GM18907 (cell line): ENCODE measurements around the gene MID1.

Experiments
- ATAC-seq: cut with Tn5 transposase; IDR thresholded peaks from one replicate; pipeline ENCODE4 v1.9.1; 2021; ENCODE audit warnings: mild to moderate bottlenecking, moderate library complexity; ENCODE audit not compliant: unreplicated experiment

The MID1 gene

DNA sequence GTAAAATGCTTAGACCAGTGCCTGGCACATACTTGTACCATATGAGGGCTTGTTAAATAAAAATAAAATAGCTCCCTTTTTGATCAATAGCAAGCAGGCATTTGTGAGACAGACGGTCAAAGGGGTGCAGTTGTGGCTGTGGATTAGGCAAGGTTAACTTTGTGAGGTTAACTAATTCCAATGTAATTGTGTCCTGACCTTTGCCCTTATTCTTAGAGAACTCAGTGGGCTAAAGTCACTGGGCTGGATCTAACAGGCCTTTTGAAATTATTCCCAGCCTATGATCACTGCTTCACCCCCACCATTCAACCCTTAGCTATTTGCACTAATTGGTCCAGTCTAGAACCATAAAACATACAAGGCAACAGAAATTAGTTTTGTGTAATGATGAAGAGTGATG lies 166.4 kb downstream of the MID1 start:
- no peak for ATAC-seq

DNA sequence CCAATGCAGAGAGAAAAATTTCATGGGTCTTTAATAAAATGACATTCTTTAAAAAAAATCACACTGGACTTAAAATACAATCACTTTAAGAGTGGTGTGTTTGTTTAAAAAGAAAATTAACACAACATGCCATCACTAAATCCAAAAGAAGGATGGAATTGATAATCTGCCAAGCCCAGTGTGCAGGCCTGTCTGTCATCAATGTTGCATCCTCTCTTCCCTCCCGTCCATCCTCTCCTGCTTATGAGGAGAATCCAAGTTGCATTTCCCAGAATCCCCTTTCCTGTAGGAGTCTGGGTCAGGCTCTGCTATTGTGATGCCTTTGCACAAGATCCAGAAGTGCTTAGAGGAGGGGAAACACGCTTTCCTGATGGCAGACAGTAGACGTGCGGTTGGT lies 169.4 kb downstream of the MID1 start:
- ATAC-seq, result no peak

DNA sequence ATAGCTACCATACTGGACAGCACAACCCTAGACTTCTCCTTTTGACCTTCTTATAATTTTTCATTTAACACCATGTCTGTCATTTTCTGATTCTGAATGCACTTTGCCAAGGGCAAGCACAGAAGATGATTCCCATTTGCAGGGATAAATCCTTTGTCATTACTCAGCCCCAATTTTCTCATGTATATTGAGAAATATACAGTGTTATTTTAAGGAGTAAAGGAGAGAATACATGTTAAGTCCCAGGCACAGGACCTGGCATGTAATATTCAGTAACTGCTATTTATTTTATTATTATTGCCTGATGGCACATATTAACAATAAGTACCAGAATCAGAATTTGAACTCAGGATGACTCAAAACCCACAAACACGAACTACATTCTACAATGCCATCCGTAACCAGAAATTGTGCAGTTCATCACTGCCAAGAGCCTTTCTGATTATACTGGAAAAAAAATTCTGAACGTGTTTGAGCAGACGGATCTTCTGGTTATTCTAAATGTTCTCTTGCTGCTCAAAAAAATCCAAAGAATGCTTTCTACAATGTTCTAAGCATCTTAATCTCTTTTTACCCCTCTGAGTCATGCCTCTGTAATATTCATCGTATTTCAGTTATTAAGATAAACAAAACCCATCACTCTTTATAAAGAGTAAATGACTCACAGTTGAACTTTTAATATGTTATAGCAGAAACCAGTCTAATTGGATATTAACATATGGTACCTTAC lies 170.0 kb downstream of the MID1 start:
- ATAC-seq, result no peak

DNA sequence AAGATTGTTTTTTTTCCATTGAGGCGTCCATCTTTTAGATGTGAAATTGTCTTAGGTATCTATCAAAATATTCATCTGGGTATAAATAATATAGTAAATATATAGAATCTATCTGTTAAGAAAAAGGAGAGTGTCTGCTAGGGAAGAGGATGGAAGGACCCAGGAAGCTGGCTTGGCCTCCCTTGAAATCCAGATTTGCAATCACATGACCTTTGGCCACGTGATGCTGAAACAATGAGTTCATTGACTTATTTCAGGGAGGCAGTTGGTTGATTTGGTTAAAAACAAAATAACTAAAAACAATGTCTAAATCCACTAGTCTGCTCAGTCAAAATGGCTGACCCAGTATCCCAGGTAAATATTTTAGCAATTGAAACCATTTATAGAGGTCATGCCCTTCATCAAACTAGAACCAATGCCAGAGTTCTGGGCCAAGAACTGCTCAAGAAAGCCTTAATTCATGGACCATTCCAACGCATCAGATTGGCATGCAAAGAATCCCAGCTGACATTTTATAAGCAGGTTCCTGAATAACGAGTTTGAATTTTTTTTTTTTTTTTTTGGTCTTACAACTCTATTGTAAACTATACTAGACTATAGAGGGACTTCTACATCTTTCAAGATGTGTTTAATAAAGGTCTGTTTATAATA lies 172.7 kb downstream of the MID1 start:
- no peak for ATAC-seq

DNA sequence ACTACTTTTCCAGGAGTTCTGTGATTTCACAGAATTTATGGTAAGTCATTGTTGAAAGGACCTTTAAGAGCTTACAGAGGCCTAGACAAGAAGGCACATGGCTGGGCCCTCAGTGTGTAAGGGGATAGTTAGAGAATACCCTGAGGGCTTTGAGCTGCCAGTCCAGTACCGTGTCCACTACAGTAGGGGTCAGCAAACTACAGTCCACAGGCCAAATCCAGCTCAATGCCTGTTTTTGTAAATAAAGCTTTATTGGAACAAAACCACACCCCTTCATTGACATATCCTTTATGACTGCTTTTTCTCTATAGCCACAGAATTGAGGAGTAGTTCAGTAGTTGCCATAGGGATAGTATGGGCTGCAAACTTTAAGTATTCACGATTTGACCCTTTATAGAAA lies 176.2 kb downstream of the MID1 start:
- no peak for ATAC-seq

DNA sequence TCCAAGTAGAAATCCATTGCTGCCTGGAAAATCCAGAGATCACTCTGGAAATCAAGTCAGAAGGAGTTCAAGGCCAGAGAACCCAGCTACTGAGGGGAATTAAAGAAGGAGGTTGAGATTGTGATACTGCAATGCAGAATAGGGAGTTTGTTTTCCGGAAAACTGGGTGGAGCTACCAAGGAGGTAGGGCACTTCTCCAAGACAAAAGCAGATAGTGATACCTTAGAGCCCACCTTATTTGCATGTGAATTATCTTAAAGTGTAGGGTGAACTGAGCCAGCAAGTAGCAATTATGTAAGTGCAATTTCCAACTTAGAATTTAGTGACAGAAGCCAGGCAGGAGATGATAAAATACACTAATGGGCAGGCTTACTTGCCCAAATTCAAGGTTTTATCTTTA lies 178.9 kb downstream of the MID1 start:
- ATAC-seq, result no peak

DNA sequence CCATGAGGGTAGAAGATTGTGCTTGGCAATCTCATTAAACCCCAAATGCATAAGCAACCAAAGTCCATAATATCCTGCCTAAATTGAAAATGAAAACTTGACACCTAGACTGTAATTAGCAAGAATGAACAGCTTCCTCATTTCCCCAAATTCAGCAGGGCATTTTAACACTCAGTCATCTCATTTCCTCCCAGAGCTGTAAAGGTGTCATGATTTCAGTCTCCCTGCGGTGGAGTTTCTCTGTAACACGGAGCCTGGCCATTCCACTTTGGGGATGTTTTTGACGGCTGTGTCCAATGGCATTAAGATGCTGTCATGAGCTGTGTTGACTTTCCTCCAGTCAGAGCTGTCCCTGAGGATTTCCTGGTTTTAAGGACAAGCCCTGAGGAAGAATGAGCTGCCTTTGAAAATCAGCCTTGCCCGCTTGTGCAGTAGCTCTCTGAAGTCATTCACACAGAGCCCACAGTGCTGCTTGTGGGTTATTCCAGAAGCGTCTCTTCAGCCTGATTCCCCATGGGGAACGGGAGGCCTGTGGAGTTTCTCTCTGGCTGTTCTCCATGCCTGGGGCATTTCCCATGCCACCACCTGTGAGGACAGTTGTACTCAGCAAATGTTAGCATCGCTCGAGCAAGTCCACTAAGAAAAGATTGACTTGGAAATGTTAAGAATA lies 187.0 kb downstream of the MID1 start:
- no peak for ATAC-seq

DNA sequence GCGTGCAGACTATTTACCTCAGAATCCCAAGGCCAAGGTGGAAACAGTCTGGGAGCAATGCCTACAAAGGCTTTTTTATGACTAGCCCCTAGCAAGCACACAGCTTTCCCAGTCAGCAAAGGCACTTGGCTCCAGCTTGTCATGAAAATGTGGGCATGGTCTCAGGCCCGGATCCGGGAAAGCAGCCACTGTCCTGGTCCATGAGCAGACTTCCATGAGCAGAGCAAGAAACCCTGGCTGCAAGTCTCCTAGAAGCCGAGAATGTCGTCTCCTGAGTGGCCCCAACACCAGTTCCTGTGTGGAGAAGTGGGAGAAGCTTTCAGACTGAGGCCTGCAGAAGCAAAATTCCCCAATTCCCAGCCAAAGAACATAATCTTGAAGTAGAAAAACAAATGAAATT lies 190.5 kb downstream of the MID1 start:
- ATAC-seq, result no peak

DNA sequence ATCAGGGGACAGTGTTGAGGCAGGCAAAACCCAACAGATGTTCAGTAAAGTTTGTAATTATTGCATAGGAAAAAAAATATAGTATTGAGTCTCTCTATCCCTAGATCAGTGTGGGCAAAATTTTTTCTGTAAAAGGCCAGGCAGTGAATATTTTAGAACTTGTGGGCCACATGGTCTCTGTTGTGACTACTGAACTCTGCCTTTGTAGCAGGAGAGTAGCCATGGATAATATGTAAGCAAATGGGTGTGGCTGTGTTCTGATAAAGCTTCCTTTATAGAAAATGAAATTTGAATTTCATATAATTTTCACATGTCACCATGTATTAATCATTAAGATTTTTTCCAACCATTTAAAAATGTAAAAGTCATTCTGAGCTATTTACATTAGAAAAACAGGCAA lies 193.1 kb downstream of the MID1 start:
- no peak for ATAC-seq

DNA sequence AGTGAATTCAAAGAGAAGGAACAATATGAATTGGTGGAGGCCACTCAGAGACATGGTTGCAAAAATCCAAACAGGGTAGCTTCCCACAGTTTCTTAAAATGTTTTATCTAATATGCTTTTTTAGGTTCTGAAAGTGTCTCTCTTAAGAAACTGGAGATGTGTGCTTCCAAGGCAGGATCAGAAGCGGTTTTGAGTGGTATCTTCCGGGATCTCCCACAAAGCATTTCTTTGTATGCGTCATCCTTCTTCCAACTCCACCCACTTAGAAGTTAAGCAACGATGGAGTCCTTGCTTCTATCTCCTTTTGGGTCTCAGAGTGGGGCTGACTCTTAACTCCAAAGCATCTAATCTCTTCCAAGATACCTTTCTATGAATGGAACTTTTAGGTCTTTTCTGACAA lies 196.7 kb downstream of the MID1 start:
- ATAC-seq, result no peak

DNA sequence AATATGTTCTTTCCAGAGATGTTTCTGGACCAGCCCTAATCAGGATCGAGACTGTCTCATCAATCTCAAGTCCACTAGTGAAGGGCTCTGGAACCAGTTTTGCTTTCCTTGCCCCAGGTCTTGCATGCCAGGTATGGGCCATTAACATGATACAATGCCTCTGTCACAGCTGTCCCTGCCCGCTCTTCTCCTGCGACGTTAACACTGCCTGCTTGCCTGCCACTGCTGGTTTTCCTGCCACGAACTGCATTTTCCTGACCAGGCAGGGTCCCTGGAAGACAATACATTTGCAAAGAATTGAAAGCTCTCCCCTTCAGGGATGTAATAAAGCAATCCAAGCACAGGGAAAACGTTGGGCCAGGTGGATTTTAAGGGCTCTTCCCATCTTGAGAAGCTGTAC lies 200.3 kb downstream of the MID1 start:
- no peak for ATAC-seq

DNA sequence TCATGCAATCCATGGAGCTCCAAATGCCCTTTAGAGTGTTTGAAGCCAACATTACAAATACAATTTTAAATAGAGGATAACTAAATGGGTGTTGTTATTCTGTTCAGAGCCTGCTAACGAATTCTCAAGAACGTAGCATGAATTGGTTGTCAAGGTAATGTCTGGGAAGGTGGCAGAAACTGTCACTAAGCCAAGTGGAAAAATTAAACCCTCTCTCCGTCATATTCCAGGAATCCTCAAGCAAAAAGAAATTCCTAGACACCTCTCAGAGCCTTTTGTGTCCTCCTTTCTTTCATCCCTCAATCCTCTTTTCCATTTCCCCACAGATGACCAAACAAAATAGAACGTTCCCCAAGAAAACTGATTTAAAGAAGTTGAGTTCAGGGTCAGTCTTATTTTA lies 204.0 kb downstream of the MID1 start:
- no peak for ATAC-seq

DNA sequence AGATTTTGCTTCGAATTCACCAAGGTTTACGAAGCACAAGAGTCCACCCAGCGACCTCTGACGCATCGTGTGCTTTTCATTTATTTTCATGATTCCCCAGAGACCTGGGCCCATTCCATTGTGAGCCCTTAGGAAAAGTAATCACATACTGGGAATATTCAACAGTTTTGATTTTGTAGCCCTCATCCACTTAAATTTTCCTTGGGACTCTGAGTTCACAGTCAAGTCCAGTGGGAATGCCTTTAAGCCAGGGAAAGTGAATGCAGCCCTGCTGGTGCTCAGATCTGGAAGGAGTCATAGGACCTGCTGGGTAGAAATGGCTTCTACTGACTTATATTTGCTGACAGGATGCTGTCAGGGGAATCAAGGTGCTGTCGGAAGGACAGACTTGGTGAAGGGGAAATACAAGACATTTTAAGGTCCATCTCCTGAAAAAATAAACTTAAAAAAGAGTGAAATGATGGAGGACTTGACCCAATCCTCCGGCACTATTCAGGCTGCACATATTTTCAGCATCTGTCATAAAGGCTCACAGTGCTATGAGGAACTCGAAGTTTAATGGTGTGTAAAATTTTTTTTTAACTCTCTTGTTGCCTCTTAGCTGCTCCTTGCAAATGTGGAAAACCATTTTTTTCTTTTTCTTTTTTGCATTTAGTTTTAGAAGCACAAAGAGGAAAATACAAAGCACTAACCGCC lies 204.9 kb downstream of the MID1 start:
- no peak for ATAC-seq

DNA sequence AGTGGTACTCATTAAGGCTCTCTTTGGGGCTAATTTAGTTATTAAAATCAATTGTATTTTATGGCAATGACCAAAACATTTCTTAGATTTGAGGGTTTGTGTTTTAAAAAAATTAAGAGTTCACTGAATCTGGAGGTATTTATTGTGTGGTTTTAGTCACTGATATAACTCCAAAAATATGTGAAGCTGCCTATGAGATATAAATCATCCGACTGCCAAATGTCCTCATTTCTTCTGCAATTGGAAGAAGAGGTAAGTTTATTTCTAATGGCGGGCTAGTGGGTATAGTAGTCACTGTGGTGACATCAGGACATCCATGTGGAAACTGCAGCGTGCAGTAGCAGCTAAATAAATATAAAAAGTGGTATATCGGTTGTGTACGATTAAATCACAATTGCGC lies 205.5 kb downstream of the MID1 start:
- ATAC-seq, result no peak

DNA sequence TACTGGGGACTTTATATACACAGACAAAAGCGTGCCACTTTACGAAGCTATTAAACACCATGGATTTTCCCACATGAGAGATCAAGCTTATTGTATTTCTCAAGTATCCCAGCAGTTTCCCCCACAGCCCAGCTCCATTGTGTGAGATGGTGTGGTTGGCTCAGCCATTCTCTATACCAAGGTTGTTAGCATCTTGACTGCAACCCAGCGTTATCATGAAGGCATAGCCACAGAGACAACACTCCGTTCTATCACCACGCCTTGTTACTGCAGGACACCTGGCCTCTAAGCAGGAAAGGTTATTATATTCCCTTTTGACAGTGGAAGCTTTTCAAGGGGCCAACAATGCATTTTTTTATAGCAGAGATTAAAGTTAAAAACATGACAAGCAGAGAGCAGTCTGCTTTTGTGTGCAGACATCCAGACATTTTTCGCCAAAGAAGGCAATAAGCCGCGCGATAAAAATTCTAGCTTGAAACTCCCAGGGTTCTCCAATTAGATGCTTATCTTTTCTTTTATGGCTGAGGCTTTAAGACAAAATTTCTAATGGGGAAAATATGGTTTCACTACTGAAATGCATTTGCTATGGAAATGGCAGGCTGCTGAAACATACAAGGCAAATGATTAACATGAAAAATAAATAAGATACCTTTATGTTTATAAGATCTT lies 206.1 kb downstream of the MID1 start:
- no peak for ATAC-seq

DNA sequence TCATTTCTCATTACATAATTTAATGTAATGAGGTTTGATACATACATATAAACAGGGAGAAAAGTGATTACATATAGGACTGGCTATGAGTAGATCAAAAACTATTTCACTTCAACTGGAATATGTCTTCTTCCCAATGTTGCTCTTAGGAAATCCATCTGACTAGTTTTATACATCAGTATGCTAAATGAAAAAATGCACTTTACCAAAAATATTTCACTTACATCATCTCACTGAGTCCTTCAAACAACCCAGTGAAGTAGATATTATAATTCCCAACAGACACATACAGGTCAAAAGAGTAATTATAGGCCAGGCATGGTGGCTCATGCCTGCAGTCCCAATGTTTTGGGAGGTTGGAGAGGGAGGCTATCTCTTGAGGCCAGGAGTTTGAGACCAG lies 215.9 kb downstream of the MID1 start:
- ATAC-seq, result no peak

DNA sequence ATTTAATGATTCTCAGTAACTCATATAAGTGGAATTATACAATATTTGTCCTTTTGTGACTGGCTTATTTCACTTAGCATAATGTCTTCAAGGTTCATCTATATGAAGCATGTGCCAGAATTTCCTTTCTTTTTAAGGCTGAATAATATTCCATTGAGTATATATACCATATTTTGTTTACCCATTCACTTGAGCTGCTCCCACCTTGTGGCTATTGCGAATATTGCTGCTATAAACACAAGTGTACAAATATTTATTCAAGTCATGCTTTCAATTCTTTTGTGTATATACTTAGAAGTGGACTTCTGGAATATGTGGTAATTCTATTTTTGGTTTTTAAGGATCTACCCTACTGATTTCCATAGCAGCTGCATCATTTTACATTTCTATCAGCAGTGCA lies 219.1 kb downstream of the MID1 start:
- ATAC-seq, result no peak

DNA sequence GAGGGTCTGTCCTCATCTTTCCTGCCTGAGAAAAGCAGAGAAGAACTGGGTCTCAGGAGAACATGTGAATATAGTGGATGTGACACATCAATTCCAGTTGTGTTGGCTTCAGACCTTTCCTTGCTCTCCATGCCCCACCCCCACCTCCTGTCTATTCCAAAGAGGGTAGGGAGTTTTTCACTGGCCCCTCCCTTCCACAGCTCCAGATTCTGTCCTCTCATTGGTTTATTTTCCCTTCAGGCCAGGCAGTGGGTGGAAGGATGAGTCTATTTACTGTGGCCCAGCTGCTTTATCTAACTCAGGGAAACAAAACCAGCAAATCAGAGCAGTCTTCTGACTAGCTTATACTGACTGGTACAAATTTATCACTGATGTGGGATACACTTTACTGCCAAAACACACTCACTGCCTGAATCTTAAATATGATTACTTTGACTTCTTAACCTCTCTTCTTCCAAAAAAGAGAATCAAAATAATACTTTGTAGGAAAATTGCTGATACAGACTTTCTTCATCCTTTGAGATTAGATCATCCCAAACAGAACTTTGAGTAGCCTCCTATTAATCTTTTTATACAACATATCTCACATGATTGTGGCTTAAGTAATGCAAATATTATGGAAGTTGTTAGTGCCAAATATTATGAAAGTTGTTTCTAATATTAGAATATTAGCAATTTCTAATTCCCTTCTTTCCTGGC lies 221.2 kb downstream of the MID1 start:
- no peak for ATAC-seq

DNA sequence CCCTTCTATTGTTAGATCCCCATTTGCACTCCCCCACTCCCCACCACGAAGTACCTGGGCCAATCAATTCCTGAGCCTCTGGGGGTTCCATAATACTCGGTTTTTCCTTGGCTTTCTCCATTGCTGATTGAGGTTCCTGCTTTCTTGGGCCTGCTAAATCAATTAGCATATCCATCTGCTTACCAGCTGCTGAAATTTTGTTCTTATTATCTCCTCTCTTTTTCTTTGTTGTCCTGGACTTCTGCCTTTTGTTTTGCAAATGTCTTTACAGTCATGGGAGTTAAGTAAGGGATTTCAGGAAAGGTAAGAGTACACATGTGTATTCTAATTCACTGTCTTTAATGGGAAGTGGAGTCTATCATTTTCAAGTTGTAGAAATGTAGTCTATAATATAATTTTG lies 222.2 kb downstream of the MID1 start:
- ATAC-seq, result no peak

DNA sequence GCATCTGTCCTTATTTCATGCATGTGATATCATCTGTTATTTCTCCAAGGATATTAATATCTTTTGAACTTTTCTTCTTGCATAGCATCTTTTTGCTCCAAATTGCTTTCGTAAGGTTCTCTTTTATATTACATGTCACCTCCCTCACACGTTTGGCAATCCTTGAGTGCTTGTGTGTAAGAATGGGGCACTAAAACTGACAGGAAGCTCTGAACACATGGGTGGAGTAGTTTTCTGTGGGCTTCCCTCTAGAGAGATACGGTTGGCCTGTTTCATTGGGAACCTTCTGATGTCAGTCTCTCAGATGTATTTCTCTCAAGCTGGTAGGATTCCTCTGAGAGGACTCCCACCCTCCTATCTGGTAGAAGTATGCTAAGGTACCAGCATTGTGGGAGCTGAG lies 223.0 kb downstream of the MID1 start:
- no peak for ATAC-seq

DNA sequence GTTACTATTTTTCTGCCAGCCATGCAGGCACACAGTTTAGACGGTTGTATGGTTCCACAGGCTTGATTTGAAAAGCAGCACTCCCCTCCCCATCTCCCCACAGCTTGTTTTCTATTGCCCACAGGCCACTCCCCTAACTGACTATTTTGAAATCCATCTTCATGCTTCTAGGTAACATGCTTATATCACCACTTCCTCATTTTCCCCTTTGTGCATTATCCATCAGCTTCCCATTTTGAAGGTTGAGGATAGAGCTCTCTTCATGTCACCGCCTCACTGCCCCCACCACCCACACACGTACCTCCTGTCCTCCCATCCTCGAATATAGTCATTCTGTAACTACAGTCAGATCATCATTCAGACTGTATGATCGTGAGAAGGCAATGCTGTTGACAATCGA lies 224.7 kb downstream of the MID1 start:
- ATAC-seq, result no peak
